NCI-H774 (cell line): ENCODE data around the gene GDI1.

ENCODE experiments used
- DNase-seq: peaks from one replicate; lab custom pipeline; 2025; lab: John Stamatoyannopoulos, UW

Gene GDI1

DNA sequence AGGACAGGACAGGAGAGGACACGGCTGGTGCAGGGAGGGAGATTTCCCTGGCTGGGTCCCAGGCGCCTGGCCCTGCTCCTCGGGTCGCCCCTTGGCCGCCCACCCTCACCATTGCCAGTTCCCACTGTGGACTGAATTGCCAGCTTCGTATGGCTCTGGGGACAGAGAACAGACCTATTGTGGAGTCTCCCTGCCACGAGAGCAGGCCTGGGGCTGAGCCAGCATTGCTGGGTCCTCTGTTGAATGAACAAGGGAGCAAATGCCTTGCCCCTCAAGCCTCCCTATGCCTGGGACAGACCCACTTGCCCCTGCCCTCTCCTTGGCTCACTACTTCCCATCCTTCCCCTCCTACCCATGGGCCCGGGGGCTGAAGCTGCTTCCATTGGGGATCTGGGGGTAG, 25.4 kb downstream of the GDI1 start:
- DNase-seq, result no peak

DNA sequence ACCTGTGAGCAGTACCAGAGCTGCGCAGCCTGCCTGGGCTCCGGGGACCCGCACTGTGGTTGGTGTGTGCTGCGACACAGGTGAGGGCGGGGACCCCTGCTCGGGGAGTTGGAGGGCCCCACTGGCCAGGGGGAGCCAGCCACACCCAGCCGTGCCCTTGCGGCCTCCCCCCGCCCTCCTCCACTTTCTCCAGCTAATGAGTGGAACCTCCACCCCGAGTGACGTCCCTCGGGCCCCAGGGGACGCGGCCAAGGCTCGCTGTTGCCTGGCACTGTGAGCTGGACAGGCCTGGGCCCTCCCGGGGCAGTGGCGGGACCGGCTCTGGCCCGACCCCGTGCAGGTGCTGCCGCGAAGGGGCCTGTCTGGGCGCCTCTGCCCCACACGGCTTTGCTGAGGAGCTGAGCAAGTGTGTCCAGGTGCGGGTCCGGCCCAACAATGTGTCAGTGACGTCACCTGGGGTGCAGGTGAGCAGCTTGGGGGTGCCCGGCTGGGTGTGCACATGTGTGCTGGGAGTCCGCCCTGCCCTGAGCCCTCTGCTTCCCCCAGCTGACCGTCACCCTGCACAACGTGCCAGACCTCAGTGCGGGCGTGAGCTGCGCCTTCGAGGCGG, 26.8 kb downstream of the GDI1 start:
- DNase-seq, result no peak

DNA sequence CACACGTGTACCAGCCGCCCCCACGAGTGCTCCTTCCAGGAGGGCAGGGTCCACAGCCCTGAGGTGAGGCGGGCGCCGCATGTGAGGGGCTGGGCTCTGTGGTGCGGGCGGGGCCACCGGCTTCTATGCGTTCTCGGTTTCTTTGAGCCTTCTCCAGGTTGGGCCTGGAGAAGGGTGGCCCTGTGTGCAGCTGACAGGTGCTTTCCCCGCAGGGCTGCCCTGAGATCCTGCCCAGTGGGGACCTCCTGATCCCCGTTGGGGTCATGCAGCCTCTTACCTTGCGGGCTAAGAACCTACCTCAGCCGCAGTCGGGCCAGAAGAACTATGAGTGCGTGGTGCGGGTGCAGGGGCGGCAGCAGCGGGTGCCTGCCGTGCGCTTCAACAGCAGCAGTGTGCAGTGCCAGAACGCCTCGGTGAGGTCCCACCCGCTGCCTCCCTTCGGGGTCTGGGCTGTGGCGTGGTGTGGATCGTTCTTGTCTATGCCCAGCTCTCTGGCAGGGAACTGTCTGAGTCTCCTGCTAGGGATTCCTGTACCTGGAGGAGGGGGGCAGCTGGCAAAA, 27.9 kb downstream of the GDI1 start:
- no peak for DNase-seq

DNA sequence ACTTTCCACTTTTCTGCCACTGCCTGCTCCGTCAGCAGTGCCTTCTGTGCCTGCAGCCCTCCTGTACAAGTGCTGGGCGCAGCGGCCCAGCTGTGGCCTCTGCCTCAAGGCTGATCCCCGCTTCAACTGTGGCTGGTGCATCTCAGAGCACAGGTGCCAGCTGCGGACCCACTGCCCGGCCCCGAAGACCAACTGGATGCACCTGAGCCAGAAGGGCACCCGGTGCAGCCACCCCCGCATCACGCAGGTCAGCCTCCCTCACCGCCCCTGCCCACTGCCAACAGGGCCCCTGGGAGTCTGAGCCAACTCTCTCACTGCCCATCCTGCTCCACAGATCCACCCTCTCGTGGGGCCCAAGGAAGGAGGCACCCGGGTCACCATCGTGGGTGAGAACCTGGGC, 28.6 kb downstream of the GDI1 start:
- no peak for DNase-seq

DNA sequence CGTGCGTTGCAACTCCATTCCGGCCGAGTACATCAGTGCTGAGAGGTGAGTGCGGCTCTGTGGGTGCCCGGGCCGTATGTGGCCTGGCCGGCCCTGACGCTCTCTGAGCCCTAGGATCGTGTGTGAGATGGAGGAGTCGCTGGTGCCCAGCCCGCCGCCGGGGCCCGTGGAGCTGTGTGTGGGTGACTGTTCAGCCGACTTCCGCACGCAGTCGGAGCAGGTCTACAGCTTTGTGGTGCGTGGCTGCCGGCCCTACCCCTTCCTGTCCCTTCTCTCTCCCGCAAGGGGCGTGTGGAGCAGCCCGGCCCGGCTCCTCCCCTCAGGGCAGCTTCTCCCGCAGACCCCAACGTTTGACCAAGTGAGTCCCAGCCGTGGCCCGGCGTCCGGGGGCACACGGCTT, 29.1 kb downstream of the GDI1 start:
- DNase-seq, result no peak

DNA sequence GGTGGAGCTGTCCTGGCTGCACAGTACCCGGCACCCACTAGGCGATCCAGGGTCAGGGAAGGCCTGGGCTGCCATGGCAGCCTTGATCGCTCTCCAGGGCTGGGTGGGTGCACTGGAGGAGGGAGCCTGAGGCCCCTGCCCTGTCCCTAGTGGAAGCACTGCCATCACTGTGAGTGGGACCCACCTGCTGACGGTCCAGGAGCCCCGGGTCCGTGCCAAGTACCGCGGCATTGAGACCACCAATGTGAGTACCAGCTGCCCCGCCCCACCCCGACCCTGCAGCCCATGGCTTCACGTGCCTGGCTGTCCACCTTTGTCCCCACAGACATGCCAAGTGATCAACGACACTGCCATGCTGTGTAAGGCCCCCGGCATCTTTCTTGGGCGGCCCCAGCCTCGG, 30.0 kb downstream of the GDI1 start:
- no peak for DNase-seq

DNA sequence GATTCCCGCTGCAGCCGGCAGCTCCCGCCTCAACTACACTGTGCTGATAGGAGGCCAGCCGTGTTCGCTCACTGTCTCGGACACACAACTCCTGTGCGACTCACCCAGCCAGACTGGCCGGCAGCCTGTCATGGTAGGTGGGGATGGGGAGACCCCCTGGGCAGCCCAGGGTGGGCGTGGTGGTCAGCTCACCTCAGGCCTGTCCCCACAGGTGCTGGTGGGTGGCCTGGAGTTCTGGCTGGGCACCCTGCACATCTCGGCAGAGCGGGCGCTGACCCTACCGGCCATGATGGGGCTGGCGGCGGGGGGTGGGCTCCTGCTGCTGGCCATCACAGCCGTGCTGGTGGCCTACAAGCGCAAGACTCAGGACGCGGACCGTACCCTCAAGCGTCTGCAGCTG, 30.6 kb downstream of the GDI1 start:
- no peak for DNase-seq

DNA sequence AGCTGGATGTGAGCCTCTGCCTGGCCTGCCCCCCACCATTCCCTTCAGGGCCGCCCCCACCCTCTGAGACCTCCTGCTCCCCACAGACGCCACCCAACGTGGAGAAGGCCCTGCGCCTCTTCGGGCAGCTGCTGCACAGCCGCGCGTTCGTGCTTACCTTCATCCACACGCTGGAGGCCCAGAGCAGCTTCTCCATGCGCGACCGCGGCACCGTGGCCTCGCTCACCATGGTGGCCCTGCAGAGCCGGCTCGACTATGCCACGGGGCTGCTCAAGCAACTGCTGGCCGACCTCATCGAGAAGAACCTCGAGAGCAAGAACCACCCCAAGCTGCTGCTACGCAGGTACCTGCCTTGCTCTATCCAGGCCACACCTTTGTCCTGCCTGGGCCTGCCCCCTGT, 31.3 kb downstream of the GDI1 start:
- DNase-seq, result no peak

DNA sequence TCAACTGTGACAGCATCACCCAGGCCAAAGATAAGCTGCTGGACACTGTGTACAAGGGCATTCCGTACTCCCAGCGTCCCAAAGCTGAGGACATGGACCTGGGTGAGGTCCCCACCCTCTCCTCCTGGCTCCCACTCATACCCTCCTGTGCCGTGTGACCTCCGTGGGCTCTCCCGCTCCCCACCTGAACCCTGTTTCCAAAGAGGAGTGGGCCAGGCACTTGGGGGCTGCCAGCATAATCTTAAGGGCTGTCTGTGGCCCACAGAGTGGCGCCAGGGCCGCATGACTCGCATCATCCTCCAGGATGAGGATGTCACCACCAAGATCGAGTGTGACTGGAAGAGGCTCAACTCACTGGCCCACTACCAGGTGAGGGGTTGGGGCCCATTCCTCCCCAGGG, 32.2 kb downstream of the GDI1 start:
- DNase-seq, result no peak

DNA sequence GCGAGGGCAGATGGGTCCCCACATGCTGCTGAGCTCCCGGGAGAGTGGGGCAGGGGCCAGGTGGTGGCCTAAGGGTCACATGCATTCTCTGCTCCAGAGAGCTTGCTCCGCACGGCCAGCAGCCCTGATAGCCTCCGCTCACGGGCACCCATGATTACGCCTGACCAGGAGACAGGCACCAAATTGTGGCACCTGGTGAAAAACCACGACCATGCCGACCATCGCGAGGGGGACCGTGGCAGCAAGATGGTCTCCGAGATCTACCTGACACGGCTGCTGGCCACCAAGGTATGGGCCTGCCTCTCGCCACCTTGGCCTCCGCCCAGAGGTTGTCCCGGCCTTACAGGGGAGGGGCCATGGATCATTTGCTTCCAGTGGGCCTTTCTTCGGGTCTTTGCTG, 32.9 kb downstream of the GDI1 start:
- no peak for DNase-seq

DNA sequence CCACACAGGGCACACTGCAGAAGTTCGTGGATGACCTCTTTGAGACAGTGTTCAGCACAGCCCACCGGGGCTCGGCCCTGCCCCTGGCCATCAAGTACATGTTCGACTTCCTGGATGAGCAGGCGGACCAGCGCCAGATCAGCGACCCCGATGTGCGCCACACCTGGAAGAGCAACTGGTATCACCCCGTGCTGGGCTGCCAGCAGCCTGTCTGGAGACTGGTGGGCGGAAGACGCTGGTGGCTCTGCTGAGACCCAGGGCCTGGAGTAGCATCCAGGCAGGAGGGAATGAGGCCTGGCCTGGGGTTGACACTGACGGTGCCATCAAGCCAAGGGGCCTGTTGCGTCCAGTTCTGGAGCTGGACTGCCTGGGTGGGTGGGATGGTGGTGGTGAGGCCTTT, 33.5 kb downstream of the GDI1 start:
- no peak for DNase-seq

DNA sequence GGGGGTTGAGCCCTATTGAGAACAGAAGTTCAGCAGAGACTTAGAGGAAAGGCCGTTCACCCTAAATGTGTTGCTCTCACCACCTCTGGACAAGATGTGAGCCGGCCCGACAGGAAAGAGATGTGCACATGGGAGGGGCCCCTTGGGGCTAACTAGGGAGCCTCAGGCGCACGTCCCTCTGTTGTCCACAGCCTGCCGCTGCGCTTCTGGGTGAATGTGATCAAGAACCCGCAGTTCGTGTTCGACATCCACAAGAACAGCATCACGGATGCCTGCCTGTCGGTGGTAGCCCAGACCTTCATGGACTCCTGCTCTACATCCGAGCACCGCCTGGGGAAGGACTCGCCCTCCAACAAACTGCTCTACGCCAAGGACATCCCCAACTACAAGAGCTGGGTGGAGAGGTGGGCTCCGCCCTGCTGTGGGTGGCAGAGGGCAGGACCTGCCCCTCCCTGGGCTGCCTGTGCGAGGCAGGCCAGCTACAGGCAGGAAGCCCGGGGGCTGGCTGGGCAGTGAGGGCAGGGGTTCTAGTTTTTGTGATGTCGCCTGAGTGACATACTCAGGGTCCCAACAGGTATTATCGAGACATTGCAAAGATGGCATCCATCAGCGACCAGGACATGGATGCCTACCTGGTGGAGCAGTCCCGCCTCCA, 34.1 kb downstream of the GDI1 start:
- DNase-seq, result no peak

DNA sequence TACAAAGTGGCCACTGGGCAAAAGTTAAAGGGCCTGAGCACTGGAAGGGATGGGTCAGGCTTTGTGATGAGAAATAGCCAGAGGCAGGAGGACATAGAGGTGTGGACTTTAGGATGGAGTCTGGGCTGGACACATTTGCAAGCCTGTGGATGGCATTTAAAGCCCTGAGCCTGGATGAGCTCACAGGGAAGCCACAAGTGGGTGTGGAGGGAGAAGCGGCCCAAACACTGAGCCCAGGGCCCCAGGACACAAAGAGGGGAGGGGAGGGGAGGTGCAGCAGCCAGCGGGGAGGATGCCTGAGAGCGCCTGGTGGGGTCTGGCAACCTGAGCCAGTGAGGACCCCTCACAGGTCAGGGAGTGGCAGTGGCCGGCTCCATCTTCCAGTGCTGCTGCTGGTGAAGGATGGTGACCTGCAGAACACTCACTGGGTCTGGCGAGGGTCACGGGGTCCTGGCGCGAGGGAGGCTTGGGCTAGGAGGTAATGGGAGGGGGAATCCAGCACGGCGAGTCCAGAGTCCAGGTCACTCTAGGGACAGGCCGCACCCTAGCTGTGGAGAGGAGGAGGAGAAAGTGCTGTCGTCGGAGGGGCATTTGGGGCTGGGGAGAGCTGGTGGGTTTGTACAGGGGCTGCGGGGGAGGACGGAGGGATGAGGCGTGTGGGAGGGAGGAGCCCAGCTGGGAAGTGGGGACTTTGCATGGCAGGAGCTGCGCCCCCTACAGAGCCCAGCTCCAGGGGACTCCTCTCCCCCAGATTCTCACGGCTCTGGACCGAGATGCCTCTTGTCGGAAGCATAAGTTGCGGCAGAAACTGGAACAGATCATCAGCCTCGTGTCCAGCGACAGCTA, 35.1 kb downstream of the GDI1 start:
- no peak for DNase-seq

DNA sequence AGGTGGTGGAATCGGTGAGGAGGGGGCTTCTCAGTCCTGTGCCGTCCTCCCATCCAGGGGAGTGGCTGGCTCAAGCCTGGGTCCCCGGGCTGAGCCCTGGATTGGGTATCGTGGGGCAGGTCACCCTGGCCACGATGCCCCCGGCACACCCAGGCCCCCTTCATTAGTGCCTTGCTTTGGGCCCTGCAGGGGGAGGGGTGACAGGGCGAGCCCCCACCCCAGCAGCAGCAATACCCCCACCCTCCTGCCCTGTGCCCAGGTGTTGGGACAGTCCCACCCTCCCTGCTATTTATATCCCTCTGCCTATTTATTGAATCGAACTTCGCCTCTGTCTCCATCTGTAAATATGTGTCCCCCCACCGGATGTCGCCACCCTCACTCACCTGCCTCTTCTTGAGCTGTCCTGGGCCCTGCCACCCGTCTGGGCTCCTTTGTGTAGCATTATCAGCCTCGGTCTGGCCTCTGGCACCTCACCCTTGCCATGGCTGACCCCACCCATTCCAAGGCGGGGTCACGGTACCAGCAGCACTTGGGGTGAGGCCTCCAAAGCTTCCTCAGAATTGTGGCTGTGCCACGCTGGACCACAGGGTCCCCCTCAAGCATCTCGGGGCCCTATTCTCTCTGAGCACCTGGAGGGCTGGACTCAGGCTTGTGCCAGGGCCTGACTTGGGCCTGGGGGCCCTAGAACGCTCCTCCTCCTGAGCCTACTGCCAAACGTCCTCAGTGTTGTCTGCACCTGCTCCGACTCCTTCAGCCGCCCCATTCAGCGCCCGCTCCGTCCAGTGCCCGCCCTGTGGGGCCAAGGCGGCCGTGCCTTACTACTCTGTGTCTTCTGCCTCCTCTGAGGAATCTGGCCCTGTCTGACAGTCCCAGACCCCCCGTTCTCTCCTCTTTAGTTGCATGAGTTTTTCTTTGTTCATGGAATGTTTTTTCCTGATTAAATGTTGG, 36.0 kb downstream of the GDI1 start:
- DNase-seq, result no peak

DNA sequence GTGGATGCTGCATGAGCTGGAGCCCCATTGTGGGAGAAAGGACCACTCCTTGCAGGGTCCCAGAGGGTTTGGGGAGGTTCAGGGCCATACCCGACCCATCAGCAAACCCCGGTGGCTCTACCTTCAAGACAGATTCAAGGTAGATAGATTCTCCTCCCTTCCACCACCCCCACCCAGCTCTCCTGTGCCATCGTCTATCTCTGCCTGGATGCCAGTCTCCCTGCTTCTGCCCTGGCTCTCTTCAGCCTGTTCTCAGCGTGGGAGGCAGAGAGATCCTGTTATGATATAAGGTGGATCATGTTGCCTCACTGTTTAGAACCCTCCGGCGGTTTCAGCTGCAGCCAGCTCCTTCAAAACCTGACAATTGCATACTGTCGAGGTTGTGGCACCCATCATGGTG, 36.7 kb downstream of the GDI1 start:
- DNase-seq, result no peak

DNA sequence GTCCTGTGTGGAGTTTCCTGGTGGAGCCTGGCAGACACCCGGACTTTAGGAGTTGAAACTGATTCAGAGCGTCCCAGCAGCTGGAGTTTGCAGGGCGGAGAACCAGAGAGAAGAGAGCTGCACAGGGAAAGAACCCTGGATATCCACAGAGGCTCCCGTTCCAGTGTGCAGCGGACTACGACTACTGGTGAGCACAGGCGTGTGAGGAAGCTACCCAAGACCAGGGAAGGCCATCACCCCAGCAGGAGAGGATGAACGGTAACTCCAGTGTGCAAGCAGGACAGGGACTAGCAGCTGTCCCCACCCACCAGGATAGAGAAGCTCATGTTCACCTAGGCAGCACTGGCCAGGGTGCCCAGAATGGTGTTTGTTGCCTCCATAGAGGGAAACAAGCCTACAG, 39.9 kb downstream of the GDI1 start:
- DNase-seq, result no peak

DNA sequence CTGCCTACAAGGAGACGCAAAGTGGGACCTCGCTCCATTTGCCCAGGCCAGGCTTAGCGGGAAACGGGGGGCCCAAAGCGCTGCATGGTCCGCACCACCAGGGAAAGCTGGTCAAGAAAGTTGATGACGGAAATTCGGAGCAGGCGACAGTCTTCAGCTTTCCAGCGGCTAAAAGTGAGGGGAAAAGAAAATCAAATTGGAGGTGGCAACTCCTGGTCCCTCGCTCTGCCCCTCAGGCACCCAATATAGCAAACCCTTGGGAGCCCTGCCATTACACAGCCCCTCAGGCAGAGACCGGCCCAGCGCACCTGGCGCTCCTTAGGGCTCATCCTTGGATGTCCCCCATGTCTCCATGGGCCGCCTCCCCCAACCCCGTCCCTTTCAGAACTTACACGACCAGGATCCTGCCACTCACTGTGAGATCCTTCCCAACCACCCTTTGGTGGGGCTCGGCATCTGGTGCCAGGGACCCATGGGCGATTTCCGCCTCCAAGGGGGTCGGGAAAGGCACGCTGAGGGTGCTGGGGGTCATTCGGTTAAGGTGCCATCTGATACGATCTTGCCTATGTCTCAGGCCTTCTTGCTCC, 41.0 kb downstream of the GDI1 start:
- DNase-seq, result no peak

DNA sequence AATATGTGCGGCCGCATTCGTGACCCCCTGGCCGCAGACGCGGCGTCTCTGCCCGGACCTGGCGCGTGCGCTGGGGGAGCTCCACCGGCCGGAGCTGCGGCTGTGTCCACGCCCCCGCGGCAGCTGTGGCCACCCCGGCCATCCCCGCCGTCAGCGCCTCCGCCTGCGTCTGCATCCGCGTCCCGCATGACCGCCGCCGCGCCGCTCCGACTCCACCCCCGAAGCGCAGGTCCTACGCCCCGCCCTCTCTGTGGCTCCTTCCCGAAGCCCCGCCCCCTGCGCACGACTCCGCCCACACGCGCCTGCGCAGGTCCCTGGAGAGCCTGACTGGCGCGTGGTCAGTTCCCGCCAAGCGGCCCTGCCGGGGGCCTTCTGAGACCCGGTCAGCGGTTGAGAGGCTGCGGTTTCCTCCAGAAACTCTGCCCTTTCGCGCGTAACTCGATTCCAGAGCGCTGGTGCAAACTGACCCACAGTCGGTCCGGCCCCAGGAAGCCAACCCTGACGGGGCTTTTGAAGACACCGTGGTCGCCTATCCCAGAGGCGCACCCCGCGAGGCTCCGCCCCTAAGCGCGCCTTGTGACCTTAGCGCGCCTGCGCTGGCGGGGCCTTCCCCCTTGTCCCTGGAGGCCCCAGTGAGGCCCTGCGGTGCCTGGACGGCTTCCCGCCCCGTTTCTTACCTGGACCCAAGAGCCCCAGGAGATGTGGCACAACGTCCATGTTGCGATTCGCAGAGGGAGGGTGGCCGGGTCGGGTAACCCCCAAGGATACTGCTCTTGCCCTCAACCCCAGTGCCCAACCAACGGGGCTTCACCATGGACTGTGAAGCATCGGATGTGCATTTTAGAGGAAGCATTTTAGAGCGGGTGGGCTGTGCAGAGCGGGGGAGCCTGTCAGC, 42.0 kb downstream of the GDI1 start, which contains the start of gene LAGE3:
Gene LAGE3, minus strand, starts transcription at position 554 of the 895 bp plus-strand sequence. Its CDS starts 366 bp downstream, at position 188.
- DNase-seq, result peak; percentile 91

DNA sequence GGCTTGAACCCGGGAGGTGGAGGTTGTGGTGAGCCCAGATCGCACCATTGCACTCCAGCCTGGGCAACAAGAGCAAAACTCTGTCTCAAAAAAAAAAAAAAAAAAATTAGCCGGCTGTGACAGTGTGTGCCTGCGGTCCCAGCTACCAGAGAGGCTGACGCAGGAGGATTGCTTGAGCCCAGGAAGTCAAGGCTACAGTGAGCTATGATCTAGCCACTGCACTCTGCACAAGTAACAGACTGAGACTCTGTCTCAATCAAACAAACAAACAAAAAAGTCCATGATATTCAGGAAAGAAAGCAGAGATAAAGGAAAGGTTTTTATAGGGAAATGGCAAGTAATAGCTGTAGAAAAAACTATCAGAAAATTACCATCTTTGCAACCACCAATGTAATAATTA, 44.2 kb downstream of the GDI1 start:
- DNase-seq, result no peak

DNA sequence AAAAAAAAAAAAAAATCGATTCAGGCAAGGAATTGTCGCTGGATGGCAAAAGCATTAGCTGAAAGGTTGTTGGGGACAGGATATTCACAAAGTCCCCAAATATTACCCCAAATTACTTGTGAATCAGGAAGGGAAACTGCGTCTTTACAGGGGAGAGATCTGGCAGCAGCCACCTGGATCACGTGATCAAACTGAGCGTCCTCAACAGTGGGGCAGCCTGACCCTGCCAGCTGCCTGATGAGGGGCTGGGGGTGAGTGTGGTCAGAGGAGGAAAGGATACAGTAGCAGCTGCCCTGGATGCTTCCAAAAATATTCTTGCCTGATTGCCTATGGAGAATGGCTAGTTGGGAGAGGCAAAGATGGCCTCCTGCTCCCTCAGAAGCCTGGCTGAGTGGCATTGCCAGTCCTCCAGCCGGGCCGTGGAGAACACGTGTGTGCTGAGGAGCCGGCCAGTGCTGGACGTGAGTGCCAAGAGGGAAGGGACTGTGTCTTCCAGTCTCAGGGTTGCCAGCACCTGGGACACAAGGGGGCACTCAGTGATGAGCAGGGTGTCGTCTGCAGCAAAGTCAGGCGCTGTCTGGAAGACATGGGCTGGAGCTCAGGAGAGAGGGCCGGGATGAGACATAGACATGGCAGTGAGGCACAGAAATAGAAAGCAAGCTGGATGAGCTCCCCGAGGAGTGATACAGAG, 45.1 kb downstream of the GDI1 start:
- no peak for DNase-seq
